Measurements from ENCODE around the gene TOR3A.

TOR3A gene

DNA sequence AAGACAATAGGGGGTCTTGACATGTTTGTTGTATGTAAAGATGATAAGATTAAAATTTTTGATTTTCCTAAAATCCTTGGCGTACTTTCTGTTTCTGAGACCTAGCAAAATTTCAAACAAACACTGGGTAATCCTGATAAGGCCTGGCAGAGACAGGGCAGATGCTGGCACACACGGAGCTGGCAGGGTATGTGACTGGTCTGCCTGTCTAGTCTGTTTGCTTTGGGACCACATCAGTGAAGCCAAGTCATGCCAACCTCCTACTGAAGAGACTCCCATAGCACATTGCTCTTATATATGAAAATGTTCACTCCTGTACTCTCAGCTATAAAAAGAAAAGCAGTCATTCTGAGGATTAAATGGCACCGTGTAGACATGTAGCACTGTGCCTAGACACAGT lies 14.1 kb downstream of the TOR3A start:
- Histone ChIP-seq H3K36me3 (peaks cover 77% of the 10 kb centered on the region), H3K27me3 (ENCODE audit: insufficient read depth, low read depth, severe bottlenecking) (no peaks in the 10 kb centered on the region), H3K9me3 (ENCODE audit: severe bottlenecking) (no peaks in the 10 kb centered on the region), H3K27ac (peak overlapping the region; percentile 76), H3K4me3 (ENCODE audit: low read depth, low read length) (no peak overlapping the region)
- TF ChIP-seq, protein P1, sequence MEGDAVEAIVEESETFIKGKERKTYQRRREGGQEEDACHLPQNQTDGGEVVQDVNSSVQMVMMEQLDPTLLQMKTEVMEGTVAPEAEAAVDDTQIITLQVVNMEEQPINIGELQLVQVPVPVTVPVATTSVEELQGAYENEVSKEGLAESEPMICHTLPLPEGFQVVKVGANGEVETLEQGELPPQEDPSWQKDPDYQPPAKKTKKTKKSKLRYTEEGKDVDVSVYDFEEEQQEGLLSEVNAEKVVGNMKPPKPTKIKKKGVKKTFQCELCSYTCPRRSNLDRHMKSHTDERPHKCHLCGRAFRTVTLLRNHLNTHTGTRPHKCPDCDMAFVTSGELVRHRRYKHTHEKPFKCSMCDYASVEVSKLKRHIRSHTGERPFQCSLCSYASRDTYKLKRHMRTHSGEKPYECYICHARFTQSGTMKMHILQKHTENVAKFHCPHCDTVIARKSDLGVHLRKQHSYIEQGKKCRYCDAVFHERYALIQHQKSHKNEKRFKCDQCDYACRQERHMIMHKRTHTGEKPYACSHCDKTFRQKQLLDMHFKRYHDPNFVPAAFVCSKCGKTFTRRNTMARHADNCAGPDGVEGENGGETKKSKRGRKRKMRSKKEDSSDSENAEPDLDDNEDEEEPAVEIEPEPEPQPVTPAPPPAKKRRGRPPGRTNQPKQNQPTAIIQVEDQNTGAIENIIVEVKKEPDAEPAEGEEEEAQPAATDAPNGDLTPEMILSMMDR (IDR thresholded peaks at IDR 0.05; ENCODE audit: low read depth, low read length): no peak
- DNase-seq: no peak

DNA sequence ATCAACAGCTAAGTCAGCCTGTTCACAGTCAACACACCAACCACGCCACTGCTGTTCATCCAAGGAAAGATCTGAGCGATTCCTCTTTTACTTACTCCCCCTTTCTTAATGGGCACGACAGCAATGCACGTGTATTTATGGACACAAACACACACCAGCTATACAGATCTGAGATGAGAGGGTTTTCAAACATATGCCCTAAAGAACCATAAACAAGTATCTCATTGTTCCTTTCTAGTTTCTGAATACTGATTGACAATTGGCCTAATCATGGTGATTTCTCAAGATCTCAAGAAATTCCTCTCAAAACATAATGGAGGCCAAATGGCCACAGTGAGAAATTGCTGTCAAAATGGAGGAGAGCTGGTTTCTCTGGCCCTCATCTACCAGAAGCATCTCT lies 18.0 kb downstream of the TOR3A start:
- TF ChIP-seq, protein P1 (IDR thresholded peaks at IDR 0.05; ENCODE audit: low read depth, low read length): no peak
- peaks cover 49% of the 10 kb centered on the region for H3K36me3 ChIP-seq

DNA sequence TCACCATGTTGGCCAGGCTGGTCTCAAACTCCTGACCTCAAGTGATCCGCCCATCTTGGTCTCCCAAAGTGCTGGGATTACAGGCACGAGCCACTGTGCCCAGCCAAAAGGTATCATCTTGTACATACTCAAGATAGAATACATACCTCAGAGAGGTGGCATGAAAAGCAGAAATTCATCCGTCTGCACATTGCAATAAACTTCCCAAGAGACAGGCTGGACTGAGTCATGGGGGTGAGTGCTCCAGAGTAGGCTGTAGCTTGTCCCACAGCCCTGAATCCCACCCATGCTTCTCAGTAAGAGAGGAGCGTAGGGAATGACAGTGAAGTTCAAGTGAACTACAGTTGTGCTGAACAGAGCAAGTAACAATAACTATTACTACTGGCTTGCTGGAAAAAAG lies 19.7 kb downstream of the TOR3A start:
- TF ChIP-seq, protein P1 (IDR thresholded peaks at IDR 0.05; ENCODE audit: low read depth, low read length): no peak
- no peaks in the 10 kb centered on the region for H3K27me3 ChIP-seq (ENCODE audit: insufficient read depth, low read depth, severe bottlenecking)
- H3K9me3 ChIP-seq (ENCODE audit: severe bottlenecking): no peaks in the 10 kb centered on the region
- no peak overlapping the region for H3K27ac ChIP-seq
- no peak for DNase-seq
- H3K4me3 ChIP-seq (ENCODE audit: low read depth, low read length): no peak overlapping the region
- peaks cover 37% of the 10 kb centered on the region for H3K36me3 ChIP-seq

More for the DNA sequence above, 18.0 kb downstream of the TOR3A start:
- no peaks in the 10 kb centered on the region for H3K9me3 ChIP-seq (ENCODE audit: severe bottlenecking)
- H3K27me3 ChIP-seq (ENCODE audit: insufficient read depth, low read depth, severe bottlenecking): no peaks in the 10 kb centered on the region
- no peak overlapping the region for H3K4me3 ChIP-seq (ENCODE audit: low read depth, low read length)
- no peak overlapping the region for H3K27ac ChIP-seq
- DNase-seq: no peak

DNA sequence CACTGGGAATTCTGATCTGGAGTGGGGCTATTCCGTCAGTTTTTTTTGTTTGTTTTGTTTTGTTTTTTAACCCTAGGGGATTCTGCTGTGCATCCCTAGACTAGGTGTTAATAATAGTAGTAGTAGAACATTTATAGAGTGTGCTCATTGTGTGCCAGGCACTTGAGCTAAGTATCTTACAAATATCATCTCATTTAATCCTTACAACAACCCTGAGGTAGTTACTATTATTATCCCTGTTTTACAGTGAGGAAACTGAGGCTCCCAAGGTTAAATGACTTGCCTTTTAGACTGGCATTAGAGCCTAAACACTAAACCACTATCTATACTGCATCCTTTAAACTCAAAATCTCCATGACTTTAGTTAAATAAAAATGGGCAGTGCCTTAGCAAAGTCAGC lies 22.1 kb downstream of the TOR3A start:
- Histone ChIP-seq H3K4me3 (ENCODE audit: low read depth, low read length) (no peak overlapping the region), H3K9me3 (ENCODE audit: severe bottlenecking) (no peaks in the 10 kb centered on the region), H3K27ac (no peak overlapping the region), H3K36me3 (peaks cover 38% of the 10 kb centered on the region), H3K27me3 (ENCODE audit: insufficient read depth, low read depth, severe bottlenecking) (no peaks in the 10 kb centered on the region)
- no peak for DNase-seq
- TF ChIP-seq, protein P1 (IDR thresholded peaks at IDR 0.05; ENCODE audit: low read depth, low read length): no peak

DNA sequence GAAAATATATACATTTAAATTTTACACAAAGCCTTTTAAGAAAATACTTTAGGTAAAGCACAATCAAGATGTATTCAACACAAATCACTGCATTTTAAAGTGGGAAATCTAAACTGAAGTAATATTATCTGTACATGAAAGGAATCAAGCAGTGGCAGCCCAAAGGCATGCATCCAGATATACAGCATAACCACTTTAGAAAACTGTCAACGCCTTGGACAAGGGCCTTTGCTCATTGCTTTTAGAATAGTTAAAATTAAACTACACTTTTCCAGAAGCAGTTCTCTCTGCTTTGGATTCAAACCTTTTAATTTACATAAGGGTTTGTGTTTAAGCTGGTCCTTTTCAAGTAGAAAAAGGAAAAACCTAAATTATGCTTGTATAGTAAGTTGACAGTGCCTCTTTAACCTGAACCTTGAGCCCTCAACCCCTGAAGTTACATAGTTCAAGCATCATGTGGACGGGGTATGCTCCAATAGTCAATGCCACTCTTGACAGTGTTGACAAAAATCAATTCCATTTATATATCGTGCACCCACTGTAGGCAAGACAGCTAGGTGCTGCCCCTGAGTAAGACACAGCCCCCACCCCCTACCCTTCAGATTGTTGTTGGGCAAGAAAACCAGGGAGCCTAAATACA lies 22.9 kb downstream of the TOR3A start:
- Histone ChIP-seq H3K27me3 (ENCODE audit: insufficient read depth, low read depth, severe bottlenecking) (no peaks in the 10 kb centered on the region), H3K27ac (peak overlapping the region; percentile 40), H3K4me3 (ENCODE audit: low read depth, low read length) (no peak overlapping the region), H3K9me3 (ENCODE audit: severe bottlenecking) (no peaks in the 10 kb centered on the region), H3K36me3 (peaks cover 46% of the 10 kb centered on the region)
- DNase-seq: no peak
- TF ChIP-seq, protein P1 (IDR thresholded peaks at IDR 0.05; ENCODE audit: low read depth, low read length): no peak

DNA sequence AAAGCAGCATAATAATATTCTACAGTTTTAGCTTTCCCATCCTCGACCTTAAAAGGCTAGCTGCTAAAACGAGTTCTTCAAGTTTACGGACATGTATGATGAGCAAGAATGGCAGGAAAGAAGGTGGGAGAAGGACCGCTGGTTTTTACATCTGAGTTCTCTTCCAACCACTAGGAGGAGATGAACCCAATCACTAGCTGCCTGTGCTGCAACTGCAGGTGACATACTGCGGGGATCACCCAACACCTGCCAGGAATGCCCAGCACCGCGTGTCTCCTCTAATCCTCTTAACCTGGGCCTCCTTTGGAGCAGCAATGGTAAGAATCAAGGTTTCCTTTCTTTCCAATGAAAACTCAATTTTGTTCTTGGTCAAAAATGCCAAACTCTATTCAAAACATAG lies 23.5 kb downstream of the TOR3A start:
- no peaks in the 10 kb centered on the region for H3K27me3 ChIP-seq (ENCODE audit: insufficient read depth, low read depth, severe bottlenecking)
- TF ChIP-seq, protein P1 (IDR thresholded peaks at IDR 0.05; ENCODE audit: low read depth, low read length): peak; percentile 89
- no peak overlapping the region for H3K4me3 ChIP-seq (ENCODE audit: low read depth, low read length)
- peaks cover 52% of the 10 kb centered on the region for H3K36me3 ChIP-seq
- H3K27ac ChIP-seq: peak overlapping the region; percentile 40
- H3K9me3 ChIP-seq (ENCODE audit: severe bottlenecking): no peaks in the 10 kb centered on the region
- DNase-seq: peak; percentile 86
